A549 treated with Hydrocortisone at 1 μM for 4 hours (cell line): ENCODE data around the gene SETD2. TPM values are rescaled to one million over a fixed set of nuclear protein-coding genes. Genes with fewer than 3 reads are reported as not detected.

Experiments used
- total RNA-seq: library from RNA; stranded (reverse); fragments of 200-300 nt; extraction: Qiagen RNA extraction; gene quantifications from 5 replicates; pipeline ENCODE4 v1.2.3, GENCODE V29; 2022

Gene SETD2, protein sequence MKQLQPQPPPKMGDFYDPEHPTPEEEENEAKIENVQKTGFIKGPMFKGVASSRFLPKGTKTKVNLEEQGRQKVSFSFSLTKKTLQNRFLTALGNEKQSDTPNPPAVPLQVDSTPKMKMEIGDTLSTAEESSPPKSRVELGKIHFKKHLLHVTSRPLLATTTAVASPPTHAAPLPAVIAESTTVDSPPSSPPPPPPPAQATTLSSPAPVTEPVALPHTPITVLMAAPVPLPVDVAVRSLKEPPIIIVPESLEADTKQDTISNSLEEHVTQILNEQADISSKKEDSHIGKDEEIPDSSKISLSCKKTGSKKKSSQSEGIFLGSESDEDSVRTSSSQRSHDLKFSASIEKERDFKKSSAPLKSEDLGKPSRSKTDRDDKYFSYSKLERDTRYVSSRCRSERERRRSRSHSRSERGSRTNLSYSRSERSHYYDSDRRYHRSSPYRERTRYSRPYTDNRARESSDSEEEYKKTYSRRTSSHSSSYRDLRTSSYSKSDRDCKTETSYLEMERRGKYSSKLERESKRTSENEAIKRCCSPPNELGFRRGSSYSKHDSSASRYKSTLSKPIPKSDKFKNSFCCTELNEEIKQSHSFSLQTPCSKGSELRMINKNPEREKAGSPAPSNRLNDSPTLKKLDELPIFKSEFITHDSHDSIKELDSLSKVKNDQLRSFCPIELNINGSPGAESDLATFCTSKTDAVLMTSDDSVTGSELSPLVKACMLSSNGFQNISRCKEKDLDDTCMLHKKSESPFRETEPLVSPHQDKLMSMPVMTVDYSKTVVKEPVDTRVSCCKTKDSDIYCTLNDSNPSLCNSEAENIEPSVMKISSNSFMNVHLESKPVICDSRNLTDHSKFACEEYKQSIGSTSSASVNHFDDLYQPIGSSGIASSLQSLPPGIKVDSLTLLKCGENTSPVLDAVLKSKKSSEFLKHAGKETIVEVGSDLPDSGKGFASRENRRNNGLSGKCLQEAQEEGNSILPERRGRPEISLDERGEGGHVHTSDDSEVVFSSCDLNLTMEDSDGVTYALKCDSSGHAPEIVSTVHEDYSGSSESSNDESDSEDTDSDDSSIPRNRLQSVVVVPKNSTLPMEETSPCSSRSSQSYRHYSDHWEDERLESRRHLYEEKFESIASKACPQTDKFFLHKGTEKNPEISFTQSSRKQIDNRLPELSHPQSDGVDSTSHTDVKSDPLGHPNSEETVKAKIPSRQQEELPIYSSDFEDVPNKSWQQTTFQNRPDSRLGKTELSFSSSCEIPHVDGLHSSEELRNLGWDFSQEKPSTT (N-terminal part only)
- total RNA-seq = 16.0 to 28.6 TPM (median 17.8 TPM) in 5 replicates

GRCh38 chr3:47164007-47164881, at the start of gene SETD2:
TSS of gene SETD2 (minus strand) at chr3:47164113. CDS start at chr3:47163924, 189 bp downstream.

GRCh38 chr3:46978985-46979944, 184.6 kb downstream of the SETD2 start, which contains the start of gene NBEAL2:
TSS of gene NBEAL2 (plus strand) at chr3:46979666. CDS start at chr3:46979862, 196 bp downstream.

GRCh38 chr3:46976326-46977190, 187.4 kb downstream of the SETD2 start, which contains the start of gene CCDC12:
TSS of gene CCDC12 (minus strand) at chr3:46976745. CDS start at chr3:46976732, 13 bp downstream.

Other genes with a start within 250 kb of the SETD2 start
- gene CCDC12, start 187.4 kb downstream of the SETD2 start, total RNA-seq = 57.3 to 101 TPM (median 60.3 TPM) in 5 replicates
- 53.9 to 81.1 TPM (median 77.0 TPM) in 5 replicates for gene NBEAL2, start 184.4 kb downstream of the SETD2 start, total RNA-seq
- 13.3 to 23.6 TPM (median 19.9 TPM) in 5 replicates for gene KIF9, start 118.7 kb upstream of the SETD2 start, total RNA-seq
- 17.5 to 19.3 TPM (median 18.2 TPM) in 5 replicates for gene KLHL18, start 118.8 kb upstream of the SETD2 start, total RNA-seq
- gene PTPN23, start 216.9 kb upstream of the SETD2 start, total RNA-seq = 19.7 to 23.9 TPM (median 22.6 TPM) in 5 replicates